SH-SY5Y (cell line): Measurements from ENCODE around the gene ENAM.

Experiments
- GATA2 ChIP-seq: IDR thresholded peaks from 2 replicates; pipeline ENCODE4 v1.6.1; 2011; ENCODE audit warnings: mild to moderate bottlenecking, low read depth, low read length
- GATA3 ChIP-seq: IDR thresholded peaks from 2 replicates; pipeline ENCODE4 v1.6.1; 2011; ENCODE audit warnings: low read depth, mild to moderate bottlenecking, low read length, moderate library complexity

DNA sequence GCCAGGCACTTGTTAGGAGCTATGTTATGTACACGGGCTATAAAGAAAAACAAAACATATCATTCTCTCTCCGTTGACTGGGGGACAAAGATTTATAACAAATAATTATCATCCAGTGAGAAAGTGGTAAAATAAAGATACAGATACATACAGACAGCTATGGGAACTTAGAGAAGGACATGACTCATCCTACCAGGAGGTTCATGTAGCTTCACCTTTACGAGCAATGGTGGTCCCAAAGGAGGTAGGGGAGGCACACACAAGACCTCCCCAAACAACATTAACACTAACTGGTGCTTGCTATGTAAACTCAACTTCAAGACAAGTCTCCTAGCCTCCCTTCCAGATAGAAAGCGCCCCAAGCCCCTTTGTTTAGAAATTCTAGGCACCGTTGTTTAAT lies 27.6 kb upstream of the ENAM start:
- TF ChIP-seq GATA2 = no peak
- TF ChIP-seq GATA3 = no peak
